Posterior cingulate gyrus (tissue), 11 donors: Measurements from ENCODE around the gene NUBP2.

ENCODE experiments used
- DNase-seq, 10 donors: peaks; one replicate each; pipeline versions ENCODE4 v3.0.0 to v3.0.0-alpha.2; 2020 to 2021; ENCODE audit warnings: mixed read lengths in 3 of 10
- intact Hi-C: fragments of 100-400 bp; cut with DNase I; formaldehyde crosslinking; loops from one replicate; pipeline ENCODE4 v1.15.1; 2023

Gene NUBP2

DNA sequence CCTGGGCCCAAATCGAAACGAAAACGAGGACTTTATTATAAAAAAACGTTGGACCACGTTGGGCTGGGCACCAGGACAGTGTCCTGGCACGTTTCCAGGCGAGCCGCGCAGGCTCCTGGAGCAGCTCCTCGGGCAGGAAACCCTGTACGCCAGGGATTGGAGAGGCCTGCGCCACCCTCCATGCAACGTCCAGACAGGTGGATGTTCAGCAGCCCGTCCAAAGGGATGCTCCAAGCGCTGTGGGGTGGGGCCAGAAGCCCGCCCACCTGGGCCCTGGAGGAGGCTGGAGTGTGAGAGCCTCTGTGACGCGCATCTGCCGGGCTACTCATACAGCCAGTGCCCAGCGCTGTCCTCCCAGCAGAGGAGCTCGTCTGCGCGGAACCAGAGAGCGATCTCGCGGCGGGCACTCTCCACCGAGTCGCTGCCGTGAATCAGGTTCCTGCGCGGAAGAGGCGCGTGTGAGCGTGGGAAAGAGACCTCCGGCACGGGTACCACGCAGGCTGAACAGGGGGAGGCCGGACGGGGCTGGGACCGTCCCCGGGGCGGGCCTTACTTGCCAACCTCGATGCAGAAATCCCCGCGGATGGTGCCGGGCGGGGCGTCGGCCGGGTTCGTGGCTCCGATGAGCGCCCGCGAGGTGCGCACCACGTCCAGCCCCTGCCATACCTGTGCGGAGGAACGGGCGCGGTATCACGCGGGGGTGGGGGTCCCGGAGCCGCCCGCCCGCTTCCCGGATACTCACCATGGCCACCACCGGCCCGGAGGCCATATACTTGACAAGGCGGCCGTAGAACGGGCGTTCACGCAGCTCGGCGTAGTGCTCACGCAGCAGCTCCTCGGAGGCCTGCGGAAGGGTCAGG lies 12.2 kb upstream of the NUBP2 start:
- DNase-seq: peak; percentile 47 to 96 (median 69)
- intact Hi-C loops: loop anchor here (5.0 kb wide), 3 partner anchors 57 to 192 kb away; partner anchors contain the start of genes FAHD1, HAGH, MAPK8IP3 and RPS2

DNA sequence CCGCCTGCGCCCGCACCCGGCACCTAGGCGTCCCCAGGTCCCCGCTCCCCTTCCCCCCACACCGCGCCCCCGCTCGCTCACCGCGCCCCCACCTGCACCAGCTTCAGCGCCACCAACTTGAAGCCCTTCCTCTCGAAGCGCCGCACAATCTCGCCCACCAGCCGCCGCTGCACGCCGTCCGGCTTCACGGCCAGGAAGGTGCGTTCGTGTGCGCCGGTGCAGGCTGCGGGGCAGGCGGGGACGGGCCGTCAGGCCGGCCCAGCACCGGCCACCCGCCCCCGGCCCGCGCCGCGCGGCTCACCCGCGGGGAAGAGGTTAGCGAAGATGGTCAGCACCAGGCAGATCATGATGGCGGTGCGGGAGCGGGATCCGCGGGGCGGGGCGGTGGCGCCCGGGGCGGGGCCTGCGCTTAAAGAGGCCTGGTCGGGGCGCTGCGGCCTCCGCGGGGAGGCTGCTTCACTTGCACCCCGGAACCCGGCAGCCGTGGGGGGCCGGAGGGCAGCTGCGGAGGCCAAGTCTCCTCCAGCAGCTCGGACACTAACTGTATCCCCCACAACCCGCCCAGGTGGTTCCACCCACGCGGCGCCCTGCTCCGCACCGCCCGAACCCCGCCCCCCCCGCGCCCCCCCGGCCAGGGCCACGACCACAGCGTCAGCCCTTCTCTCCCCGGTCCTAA lies 11.4 kb upstream of the NUBP2 start, which contains the start of gene NME3:
NME3 (minus strand) TSS at position 356 of the 676 bp plus-strand sequence; CDS start at position 347, 9 bp downstream.
- peak; percentile 65 to 98 (median 78) for DNase-seq
- intact Hi-C loops: loop anchor here (5.0 kb wide), 3 partner anchors 56 to 191 kb away; partner anchors contain the start of genes FAHD1, HAGH, MAPK8IP3 and RPS2

GRCh38 chr16:1771864-1772361 lies 10.8 kb upstream of the NUBP2 start:
- no peak for DNase-seq
- intact Hi-C loops: loop anchor here (5.0 kb wide), 3 partner anchors 55 to 190 kb away; partner anchors contain the start of genes FAHD1, HAGH, MAPK8IP3 and RPS2

DNA sequence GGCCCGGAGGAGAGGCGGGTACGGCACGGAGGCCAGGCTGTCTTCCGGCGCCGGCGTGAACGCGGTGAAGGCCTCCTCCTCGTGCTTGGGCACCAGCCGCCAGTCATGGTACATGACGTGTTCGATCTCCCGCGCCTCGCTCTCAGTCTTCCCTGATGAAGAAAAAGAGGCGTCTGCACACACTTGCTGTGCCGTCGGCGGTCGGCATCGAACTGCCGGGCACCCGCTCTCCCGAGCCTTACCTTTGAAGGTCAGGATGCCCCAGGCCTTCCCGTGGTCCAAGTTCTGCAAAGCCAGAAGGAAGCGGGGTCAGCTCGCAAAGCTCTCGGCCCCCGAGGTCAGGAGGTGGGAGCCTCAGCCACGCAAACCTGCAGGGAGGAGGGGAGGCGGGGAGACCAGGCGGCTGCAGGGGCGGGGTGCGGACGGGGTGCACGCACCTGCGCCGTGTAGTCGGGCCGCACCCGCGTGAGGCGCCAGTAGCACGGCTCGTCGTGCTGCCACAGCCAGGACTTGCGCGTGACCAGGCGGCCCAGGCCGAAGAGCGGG lies 10.3 kb upstream of the NUBP2 start, which contains the start of gene EME2:
EME2 (plus strand) TSS at position 449 of the 546 bp plus-strand sequence. CDS start 418 bp downstream, outside the sequence.
- DNase-seq: peak in 1 of 10 donors; percentile 26
- intact Hi-C loops: loop anchor here (5.0 kb wide), 3 partner anchors 55 to 190 kb away; partner anchors contain the start of genes FAHD1, HAGH, MAPK8IP3 and RPS2

GRCh38 chr16:1772908-1773702 lies 9.7 kb upstream of the NUBP2 start, which contains the start of gene MRPS34:
Gene MRPS34, minus strand, starts transcription at chr16:1773134. Its CDS starts 15 bp downstream, at chr16:1773119.
- intact Hi-C loops: loop anchor here (5.0 kb wide), 3 partner anchors 54 to 189 kb away; partner anchors contain the start of genes FAHD1, HAGH, MAPK8IP3 and RPS2
- peak; percentile 76 to 97 (median 83) for DNase-seq

- peak in 1 of 10 donors; percentile 33 for DNase-seq
- intact Hi-C loops: loop anchor here (5.0 kb wide), 3 partner anchors 53 to 188 kb away; partner anchors contain the start of genes FAHD1, HAGH, MAPK8IP3 and RPS2
These were observed 8.9 kb upstream of the NUBP2 start for GRCh38 chr16:1773703-1774447.

DNA sequence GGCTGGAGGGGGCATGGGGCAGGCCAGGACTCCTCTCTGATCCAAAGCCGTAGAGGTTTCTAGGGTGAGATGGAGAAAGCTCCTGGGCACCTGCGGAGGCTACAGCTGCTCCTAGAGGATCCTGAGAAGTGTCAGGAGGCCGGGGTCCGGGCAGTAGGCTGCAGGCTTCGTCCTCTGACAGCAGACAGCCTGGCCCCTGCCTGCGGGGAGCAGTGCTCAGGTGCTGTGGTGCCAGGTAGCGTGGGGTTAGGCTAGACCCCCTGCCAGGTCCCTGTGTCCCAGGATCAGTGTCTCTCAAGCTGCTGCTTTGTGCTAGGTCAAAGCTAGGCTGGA lies 8.3 kb upstream of the NUBP2 start:
- no peak for DNase-seq
- intact Hi-C loops: loop anchor here (5.0 kb wide), 3 partner anchors 53 to 188 kb away; partner anchors contain the start of genes FAHD1, HAGH, MAPK8IP3 and RPS2

DNA sequence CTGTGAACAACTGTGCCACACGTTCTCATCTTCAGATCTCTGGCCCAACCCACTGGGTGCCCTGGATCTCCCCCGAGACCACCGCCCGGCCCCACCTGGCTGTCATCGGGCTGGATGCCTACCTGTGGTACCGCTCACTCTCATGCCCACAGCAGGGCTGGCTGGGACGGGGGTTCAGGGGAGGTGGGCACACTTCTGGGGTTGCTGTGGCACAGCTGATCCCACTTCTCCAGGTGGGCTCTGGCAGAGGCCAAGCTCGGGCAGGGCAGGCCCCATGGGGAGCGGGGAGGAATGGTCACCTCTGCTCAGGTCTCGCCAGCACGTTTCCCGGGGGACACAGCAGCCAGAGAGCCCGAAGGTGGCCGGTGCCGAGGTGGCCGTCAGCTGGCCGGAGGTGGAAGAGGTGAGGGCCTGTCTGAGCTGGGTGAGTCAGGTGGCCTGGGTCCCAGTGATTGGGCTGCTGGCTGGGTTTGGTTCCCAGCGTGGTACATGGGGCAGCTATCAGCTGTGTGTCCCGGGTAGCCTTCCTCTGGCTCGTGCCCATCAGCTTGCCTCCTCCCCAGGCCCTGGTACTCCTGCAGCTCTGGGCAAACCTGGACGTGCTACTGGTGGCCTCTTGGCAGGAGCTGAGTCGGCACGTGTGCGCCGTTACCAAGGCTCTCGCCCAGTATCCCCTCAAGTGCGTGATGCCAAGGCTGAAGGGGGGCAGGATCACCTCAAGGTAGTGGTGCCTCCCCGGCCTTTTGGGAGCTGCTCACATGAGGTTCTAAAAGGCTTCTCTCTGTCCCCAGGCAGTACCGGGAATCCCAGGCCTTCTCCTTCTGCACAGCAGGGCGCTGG lies 7.5 kb upstream of the NUBP2 start:
- no peak for DNase-seq
- intact Hi-C loops: no loop called here

- intact Hi-C loops: no loop called here
- no peak for DNase-seq
These were observed 6.7 kb upstream of the NUBP2 start for GRCh38 chr16:1775846-1776671.

GRCh38 chr16:1776672-1776955 lies 6.1 kb upstream of the NUBP2 start:
- intact Hi-C loops: no loop called here

GRCh38 chr16:1776991-1777374 lies 5.8 kb upstream of the NUBP2 start:
- intact Hi-C loops: no loop called here
- DNase-seq: no peak

More at GRCh38 chr16:1776672-1776955, 6.1 kb upstream of the NUBP2 start:
- no peak for DNase-seq

- no peak for DNase-seq
- intact Hi-C loops: no loop called here
These were observed 5.2 kb upstream of the NUBP2 start for GRCh38 chr16:1777375-1778199.

DNA sequence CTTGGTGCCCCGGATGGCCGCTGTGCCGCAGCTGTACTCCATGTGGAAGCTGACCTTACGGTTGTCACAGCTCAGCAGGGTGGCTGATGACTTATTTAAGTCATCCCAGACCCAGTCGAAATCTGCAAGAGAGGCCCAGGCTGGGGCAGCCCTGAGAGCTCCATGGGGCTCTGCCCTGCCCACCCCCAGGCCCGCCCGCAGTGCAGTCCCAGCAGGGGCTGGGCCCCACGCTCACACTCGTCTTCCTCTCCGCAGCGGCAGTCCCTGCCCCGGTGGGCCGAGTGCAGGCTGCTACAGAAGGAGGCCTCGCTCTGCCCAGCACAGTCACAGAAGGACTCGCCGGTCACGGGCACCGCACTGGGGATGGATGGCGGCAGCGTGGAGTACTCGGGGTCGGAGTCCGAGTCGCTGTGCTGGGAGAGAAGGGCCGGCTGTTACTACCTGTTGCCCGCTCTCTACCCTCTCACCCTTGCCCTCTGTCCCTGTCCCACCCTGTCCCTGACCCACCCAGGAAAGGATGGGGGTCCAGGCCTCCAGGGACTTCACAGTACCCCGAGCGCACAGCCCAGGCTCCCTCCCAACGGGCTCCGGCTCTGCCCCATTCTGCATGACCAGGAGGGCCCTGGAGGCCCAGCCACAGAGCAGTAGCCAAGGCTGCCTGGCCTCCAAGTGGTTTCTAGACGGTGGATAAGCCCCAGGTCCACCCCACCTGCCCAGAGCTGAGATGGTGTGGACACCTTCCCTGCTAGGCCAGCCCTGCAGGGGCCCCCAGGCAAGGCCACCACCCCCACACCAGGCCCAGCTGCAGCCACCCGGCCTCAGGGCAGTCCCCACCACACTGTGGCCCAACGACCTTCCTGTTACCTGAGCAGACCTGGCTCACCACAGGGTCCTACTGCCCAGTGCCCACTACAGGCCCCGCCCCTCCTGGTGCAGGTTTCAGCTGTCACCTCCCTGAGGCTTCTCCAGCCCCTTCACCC lies 4.3 kb upstream of the NUBP2 start:
- peak in 1 of 10 donors; percentile 83 for DNase-seq
- intact Hi-C loops: no loop called here

GRCh38 chr16:1779234-1779701 lies 3.5 kb upstream of the NUBP2 start:
- intact Hi-C loops: no loop called here
- no peak for DNase-seq
